Dendritic cell treated with granulocyte-macrophage colony-stimulating factor and Interleukin-4, amounts not matched to agents 40 ng/mL and 50 ng/mL, for 4 days (primary cell): ENCODE measurements around the gene PCDHGB2.
A peak's percentile ranks its signal among the peaks of the same experiment; 100 is the strongest.
"Not testable (repeated sequence)": the region's sequence is repeated elsewhere in the genome, so short reads cannot be mapped to it uniquely, and the experiment has no call there.

Source experiments
- H3K27ac Mint-ChIP-seq: one replicate; pipeline ENCODE4 v1.8.0; 2022; ENCODE audit warnings: mild to moderate bottlenecking, mixed read lengths
- H3K27me3 Mint-ChIP-seq: one replicate; pipeline ENCODE4 v1.8.0; 2022; ENCODE audit warnings: mild to moderate bottlenecking, mixed read lengths
- H3K36me3 Mint-ChIP-seq: one replicate; pipeline ENCODE4 v1.8.0; 2022; ENCODE audit warnings: low read depth, mixed read lengths
- H3K4me1 Mint-ChIP-seq: one replicate; pipeline ENCODE4 v1.8.0; 2022; ENCODE audit warnings: low read depth, mixed read lengths
- H3K4me3 Mint-ChIP-seq: one replicate; pipeline ENCODE4 v1.8.0; 2022; ENCODE audit warnings: mild to moderate bottlenecking, moderate library complexity, mixed read lengths
- H3K9me3 Mint-ChIP-seq: one replicate; pipeline ENCODE4 v1.8.0; 2022; ENCODE audit warnings: mixed read lengths
- intact Hi-C: fragments of 100-400 bp; cut with micrococcal nuclease; formaldehyde crosslinking; loops from one replicate; pipeline ENCODE4 v1.15.0; 2022

Gene PCDHGB2

DNA sequence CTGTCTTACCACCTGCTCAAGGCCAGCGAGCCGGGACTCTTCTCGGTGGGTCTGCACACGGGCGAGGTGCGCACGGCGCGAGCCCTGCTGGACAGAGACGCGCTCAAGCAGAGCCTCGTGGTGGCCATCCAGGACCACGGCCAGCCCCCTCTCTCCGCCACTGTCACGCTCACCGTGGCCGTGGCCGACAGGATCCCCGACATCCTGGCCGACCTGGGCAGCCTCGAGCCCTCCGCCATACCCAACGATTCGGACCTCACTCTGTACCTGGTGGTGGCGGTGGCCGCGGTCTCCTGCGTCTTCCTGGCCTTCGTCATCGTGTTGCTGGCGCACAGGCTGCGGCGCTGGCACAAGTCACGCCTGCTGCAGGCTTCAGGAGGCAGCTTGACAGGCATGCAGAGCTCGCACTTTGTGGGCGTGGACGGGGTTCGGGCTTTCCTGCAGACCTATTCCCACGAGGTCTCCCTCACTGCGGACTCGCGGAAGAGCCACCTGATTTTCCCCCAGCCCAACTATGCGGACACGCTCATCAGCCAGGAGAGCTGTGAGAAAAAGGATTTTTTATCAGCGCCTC, 18.9 kb upstream of the PCDHGB2 start:
- intact Hi-C loops, H3K4me1 Mint-ChIP-seq, H3K4me3 Mint-ChIP-seq, H3K36me3 Mint-ChIP-seq, H3K27ac Mint-ChIP-seq: not testable (repeated sequence)
- H3K27me3 Mint-ChIP-seq: peaks cover 76% of the 10 kb centered on the region
- peaks cover 69% of the 10 kb centered on the region for H3K9me3 Mint-ChIP-seq

GRCh38 chr5:141342773-141343172, 17.0 kb upstream of the PCDHGB2 start:
- intact Hi-C loops: no loop called here
- Mint-ChIP-seq H3K9me3 (peaks cover 81% of the 10 kb centered on the region), H3K36me3 (peaks cover 5% of the 10 kb centered on the region), H3K4me3 (no peak overlapping the region), H3K27ac (no peak overlapping the region), H3K27me3 (peaks cover 71% of the 10 kb centered on the region), H3K4me1 (no peaks in the 10 kb centered on the region)

DNA sequence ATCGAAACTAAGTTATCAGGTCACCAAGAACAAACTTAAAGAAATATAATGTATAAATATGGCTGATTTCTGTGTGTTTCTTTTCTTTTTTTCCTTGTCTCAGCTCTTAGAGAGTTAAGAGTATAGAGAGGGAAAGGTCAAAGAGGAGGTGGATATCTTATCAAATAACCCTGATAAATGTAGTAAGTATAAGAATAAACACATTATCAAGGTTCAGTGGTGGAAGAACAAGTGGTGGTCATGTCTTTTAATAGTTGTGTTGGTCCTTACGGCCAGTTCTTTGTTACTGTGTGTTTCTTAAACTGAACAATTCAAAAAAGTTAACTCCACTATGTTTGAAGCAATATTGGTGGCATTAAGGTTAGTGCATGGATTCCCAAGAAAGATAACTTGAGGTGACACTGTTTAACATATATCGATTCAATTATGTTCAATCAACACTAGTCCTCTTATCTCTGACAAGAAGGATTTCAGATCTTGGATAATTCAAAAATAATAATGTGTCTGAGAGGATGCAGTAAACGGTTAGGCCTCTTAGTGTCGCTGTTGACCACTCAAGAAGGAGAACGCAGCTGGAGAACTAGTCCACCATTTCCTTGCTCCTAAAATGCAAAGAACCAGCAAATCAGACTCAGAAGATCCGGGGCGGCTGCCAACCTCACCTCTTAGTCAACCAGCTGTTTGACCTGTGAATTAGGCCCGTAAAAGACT, 16.4 kb upstream of the PCDHGB2 start, which contains the start of gene PCDHGA3:
Gene PCDHGA3 (plus strand): TSS at position 588 of the 711 bp plus-strand sequence. CDS start 205 bp downstream, outside the sequence.
- Mint-ChIP-seq H3K36me3 (peaks cover 5% of the 10 kb centered on the region), H3K27ac (no peak within 1 kb of the TSS), H3K4me1 (no peaks in the 10 kb centered on the region), H3K4me3 (no peak within 1 kb of the TSS), H3K27me3 (peaks cover 67% of the 10 kb centered on the region), H3K9me3 (peaks cover 75% of the 10 kb centered on the region)
- intact Hi-C loops: no loop called here

DNA sequence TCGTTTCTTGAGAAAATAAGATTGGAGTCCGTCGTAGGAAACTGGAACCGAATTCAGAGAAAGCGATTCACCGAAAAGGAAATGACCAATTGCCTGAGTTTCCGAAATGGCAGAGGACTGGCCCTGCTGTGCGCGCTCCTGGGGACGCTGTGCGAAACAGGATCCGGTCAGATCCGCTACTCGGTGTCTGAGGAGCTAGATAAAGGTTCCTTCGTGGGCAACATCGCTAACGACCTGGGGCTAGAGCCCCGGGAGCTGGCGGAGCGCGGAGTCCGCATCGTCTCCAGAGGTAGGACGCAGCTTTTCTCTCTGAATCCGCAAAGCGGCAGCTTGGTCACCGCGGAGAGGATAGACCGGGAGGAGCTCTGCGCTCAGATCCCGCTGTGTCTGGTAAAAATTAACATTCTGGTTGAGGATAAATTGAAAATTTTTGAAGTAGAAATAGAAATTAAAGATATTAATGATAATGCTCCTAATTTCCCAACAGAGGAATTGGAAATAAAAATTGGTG, 15.8 kb upstream of the PCDHGB2 start:
- Mint-ChIP-seq H3K27me3 (peaks cover 63% of the 10 kb centered on the region), H3K36me3 (peaks cover 5% of the 10 kb centered on the region), H3K9me3 (peaks cover 69% of the 10 kb centered on the region), H3K4me1 (no peaks in the 10 kb centered on the region), H3K4me3 (no peak overlapping the region), H3K27ac (no peak overlapping the region)
- intact Hi-C loops: no loop called here

GRCh38 chr5:141345327-141345726, 14.5 kb upstream of the PCDHGB2 start:
- H3K36me3 Mint-ChIP-seq: peaks cover 5% of the 10 kb centered on the region
- intact Hi-C loops: no loop called here
- H3K4me1 Mint-ChIP-seq: no peaks in the 10 kb centered on the region
- peaks cover 58% of the 10 kb centered on the region for H3K27me3 Mint-ChIP-seq
- H3K4me3 Mint-ChIP-seq: no peak overlapping the region
- no peak overlapping the region for H3K27ac Mint-ChIP-seq
- H3K9me3 Mint-ChIP-seq: peaks cover 66% of the 10 kb centered on the region

DNA sequence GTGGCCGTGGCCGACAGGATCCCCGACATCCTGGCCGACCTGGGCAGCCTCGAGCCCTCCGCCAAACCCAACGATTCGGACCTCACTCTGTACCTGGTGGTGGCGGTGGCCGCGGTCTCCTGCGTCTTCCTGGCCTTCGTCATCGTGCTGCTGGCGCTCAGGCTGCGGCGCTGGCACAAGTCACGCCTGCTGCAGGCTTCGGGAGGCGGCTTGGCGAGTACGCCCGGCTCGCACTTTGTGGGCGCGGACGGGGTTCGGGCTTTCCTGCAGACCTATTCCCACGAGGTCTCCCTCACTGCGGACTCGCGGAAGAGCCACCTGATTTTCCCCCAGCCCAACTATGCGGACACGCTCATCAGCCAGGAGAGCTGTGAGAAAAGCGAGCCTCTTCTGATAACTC, 13.8 kb upstream of the PCDHGB2 start:
- H3K4me3 Mint-ChIP-seq, H3K4me1 Mint-ChIP-seq, H3K36me3 Mint-ChIP-seq, H3K27ac Mint-ChIP-seq, intact Hi-C loops: not testable (repeated sequence)
- peaks cover 66% of the 10 kb centered on the region for H3K9me3 Mint-ChIP-seq
- H3K27me3 Mint-ChIP-seq: peaks cover 58% of the 10 kb centered on the region

DNA sequence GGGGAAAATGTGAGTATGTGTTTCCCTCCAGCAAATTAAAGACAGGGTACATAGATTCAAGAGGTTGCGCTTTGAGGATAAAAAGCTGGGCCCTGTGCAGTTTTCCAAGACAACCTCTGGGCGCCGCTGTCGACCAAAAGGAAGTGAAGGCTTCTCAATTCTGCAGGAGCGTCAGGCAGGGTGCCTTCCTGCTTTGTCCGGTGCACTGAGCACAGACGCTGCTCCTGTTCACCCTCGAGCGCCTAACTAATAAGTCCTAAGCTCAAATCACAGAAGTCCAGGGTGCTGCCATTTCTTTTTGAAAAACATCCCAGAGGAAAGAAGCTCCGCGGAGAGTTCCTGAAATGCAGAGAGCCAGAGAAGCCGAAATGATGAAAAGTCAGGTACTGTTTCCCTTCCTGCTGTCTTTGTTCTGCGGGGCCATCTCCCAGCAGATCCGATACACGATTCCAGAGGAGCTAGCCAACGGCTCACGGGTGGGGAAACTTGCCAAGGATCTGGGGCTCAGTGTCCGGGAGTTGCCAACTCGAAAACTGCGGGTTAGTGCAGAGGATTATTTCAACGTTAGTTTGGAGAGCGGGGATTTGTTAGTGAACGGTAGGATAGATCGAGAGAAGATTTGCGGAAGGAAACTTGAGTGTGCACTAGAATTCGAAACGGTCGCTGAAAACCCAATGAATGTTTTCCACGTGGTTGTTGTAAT, 9.7 kb upstream of the PCDHGB2 start, which contains the start of gene PCDHGB1:
Gene PCDHGB1 (plus strand): TSS at position 183 of the 703 bp plus-strand sequence. CDS start 162 bp downstream, at position 345.
- peaks cover 59% of the 10 kb centered on the region for H3K27me3 Mint-ChIP-seq
- H3K4me3 Mint-ChIP-seq: peak within 1 kb of the TSS; percentile 14

GRCh38 chr5:141351591-141351990, 8.2 kb upstream of the PCDHGB2 start:
- no peaks in the 10 kb centered on the region for H3K36me3 Mint-ChIP-seq
- H3K4me3 Mint-ChIP-seq: no peak overlapping the region
- H3K9me3 Mint-ChIP-seq: peaks cover 61% of the 10 kb centered on the region
- no peaks in the 10 kb centered on the region for H3K4me1 Mint-ChIP-seq
- peaks cover 62% of the 10 kb centered on the region for H3K27me3 Mint-ChIP-seq
- intact Hi-C loops: no loop called here
- H3K27ac Mint-ChIP-seq: no peak overlapping the region

More for the DNA sequence above, 9.7 kb upstream of the PCDHGB2 start, which contains the start of gene PCDHGB1:
- Mint-ChIP-seq H3K36me3 (peaks cover 5% of the 10 kb centered on the region), H3K4me1 (no peaks in the 10 kb centered on the region), H3K9me3 (peaks cover 61% of the 10 kb centered on the region), H3K27ac (no peak within 1 kb of the TSS)
- intact Hi-C loops: no loop called here

DNA sequence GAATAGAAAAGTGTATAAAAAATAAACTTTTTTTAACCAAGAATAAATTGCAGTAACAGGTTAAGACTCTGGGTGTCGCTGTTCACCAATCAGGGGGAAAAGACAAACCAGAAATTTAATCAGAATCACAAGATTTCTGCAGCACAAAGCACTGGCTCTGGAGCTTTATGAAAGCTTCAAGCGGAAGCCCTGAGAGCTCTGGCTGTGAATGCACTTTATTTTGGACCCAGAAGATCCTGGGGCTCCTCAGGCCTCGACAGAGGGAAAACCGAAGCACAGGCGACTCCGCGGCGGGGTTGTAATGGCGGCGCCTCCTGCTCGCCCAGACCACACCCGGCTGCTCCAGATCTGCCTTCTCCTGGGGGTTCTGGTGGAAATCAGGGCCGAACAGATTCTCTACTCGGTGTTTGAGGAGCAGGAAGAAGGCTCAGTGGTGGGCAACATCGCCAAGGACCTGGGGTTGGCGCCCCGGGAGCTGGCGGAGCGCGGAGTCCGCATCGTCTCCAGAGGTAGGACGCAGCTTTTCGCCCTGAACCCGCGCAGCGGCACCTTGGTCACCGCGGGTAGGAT, 4.8 kb upstream of the PCDHGB2 start, which contains the start of gene PCDHGA4:
Gene PCDHGA4 (plus strand): TSS at position 122 of the 570 bp plus-strand sequence. CDS start 87 bp downstream, at position 209.
- no peaks in the 10 kb centered on the region for H3K4me1 Mint-ChIP-seq
- intact Hi-C loops: no loop called here
- H3K36me3 Mint-ChIP-seq: no peaks in the 10 kb centered on the region
- no peak within 1 kb of the TSS for H3K27ac Mint-ChIP-seq
- H3K27me3 Mint-ChIP-seq: peaks cover 70% of the 10 kb centered on the region
- H3K4me3 Mint-ChIP-seq: peak within 1 kb of the TSS; percentile 23
- peaks cover 57% of the 10 kb centered on the region for H3K9me3 Mint-ChIP-seq

DNA sequence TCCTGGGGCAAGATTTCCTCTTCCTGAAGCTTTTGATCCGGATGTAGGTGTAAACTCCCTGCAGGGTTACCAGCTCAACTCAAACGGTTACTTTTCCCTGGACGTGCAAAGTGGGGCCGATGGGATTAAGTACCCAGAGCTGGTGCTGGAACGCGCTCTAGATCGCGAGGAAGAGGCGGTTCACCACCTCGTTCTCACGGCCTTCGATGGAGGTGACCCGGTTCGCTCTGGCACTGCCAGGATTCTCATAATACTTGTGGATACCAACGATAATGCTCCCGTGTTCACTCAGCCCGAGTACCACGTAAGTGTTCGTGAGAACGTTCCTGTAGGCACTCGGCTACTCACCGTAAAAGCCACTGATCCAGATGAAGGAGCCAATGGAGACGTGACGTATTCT, 4.2 kb upstream of the PCDHGB2 start:
- peaks cover 70% of the 10 kb centered on the region for H3K27me3 Mint-ChIP-seq
- no peak overlapping the region for H3K27ac Mint-ChIP-seq
- intact Hi-C loops: no loop called here
- peaks cover 57% of the 10 kb centered on the region for H3K9me3 Mint-ChIP-seq
- H3K4me3 Mint-ChIP-seq: no peak overlapping the region
- H3K4me1 Mint-ChIP-seq: no peaks in the 10 kb centered on the region
- no peaks in the 10 kb centered on the region for H3K36me3 Mint-ChIP-seq

DNA sequence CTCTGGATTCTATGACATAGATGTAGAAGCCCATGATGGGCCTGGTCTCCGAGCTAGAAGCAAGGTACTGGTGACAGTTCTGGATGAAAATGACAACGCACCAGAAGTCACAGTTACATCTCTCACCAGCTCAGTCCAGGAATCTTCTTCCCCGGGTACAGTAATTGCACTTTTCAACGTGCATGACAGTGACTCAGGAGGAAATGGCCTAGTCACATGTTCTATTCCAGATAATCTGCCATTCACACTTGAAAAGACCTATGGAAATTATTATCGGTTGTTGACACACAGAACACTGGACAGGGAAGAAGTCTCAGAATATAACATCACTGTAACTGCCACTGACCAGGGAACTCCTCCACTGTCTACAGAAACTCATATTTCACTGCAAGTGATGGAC, 3.7 kb upstream of the PCDHGB2 start:
- intact Hi-C loops: no loop called here
- Mint-ChIP-seq H3K4me3 (no peak overlapping the region), H3K4me1 (no peaks in the 10 kb centered on the region), H3K9me3 (peaks cover 57% of the 10 kb centered on the region), H3K27me3 (peaks cover 70% of the 10 kb centered on the region), H3K36me3 (no peaks in the 10 kb centered on the region), H3K27ac (no peak overlapping the region)

- no peak overlapping the region for H3K4me3 Mint-ChIP-seq
- peaks cover 57% of the 10 kb centered on the region for H3K9me3 Mint-ChIP-seq
- H3K4me1 Mint-ChIP-seq: no peaks in the 10 kb centered on the region
- intact Hi-C loops: no loop called here
- peaks cover 70% of the 10 kb centered on the region for H3K27me3 Mint-ChIP-seq
- H3K27ac Mint-ChIP-seq: no peak overlapping the region
- peaks cover under 1% of the 10 kb centered on the region for H3K36me3 Mint-ChIP-seq
Observed at GRCh38 chr5:141356950-141357349, 2.8 kb upstream of the PCDHGB2 start.

GRCh38 chr5:141360685-141361084, 891 bp downstream of the PCDHGB2 start:
- peaks cover 6% of the 10 kb centered on the region for H3K36me3 Mint-ChIP-seq
- peaks cover 70% of the 10 kb centered on the region for H3K9me3 Mint-ChIP-seq
- no peak overlapping the region for H3K4me3 Mint-ChIP-seq
- H3K4me1 Mint-ChIP-seq: no peaks in the 10 kb centered on the region
- intact Hi-C loops: no loop called here
- peaks cover 81% of the 10 kb centered on the region for H3K27me3 Mint-ChIP-seq
- no peak overlapping the region for H3K27ac Mint-ChIP-seq
